Activated CD8-positive, alpha-beta memory T cell treated with anti-CD3 and anti-CD28 coated beads for 4 hours (primary cell): Measurements from ENCODE around the gene ZSCAN16.
"Not testable (repeated sequence)": the region's sequence is repeated elsewhere in the genome, so short reads cannot be mapped to it uniquely, and the experiment has no call there.

ENCODE experiments used
- DNase-seq, 2 donors: peaks; one replicate each; pipeline ENCODE4 v3.0.0-alpha.2; 2020; ENCODE audit warnings: low read depth in 2 of 2

Gene ZSCAN16

DNA sequence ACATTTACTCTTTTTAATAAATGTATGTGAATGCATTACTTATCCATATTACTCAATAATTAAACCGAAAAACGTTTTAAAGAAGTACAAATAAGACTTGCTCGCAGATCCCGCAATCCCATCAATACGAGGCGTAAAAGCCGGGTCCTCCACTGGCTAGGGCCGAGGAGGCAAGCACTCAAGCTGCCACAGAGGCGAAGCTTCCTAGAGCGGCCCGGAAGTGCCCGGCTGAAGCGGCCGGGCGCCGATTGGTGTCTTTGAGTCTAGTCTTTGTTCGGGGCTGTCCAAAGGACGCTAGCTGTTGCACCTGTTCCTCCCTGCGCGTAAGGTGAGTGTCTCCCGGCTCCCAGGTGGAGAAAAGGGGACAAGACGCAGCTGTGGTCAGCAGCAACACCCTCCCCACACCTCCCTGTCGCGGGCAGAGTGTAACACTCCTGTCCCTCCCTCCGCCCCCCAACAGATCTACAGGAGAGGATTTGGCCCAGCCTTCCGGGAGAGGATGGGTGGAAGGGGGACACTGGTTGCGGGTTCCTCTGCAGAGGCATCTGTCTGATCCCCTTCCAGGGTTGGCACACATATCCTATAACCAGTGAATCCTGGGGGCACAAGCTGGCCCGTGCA, at the start of gene ZSCAN16:
Gene ZSCAN16, plus strand, starts transcription at position 260 of the 621 bp plus-strand sequence. CDS start 835 bp downstream, outside the sequence.
- peak in 1 of 2 donors; percentile 46 for DNase-seq

DNA sequence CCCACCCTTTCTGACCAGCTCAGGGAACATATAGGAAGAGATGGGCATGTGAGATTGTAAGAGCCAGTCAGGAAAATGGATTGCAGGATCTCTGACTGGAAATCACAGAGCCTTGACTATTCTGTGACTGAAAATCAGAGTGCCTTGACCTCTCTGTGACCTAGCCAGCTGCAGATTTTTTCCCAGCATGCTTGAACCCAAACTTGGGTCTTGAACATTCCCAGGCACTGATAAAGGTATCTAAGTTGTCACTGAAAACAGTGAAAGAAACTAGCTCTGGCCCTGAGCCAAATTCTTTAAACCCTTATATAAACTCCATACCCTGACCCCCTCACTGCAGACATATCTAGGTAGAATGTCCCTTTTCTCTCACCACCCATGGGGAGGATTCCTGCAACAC, 46.4 kb upstream of the ZSCAN16 start:
- DNase-seq = no peak

GRCh38 chr6:28078836-28079235, 45.6 kb upstream of the ZSCAN16 start:
- DNase-seq = no peak

GRCh38 chr6:28080381-28080630, 44.1 kb upstream of the ZSCAN16 start, which contains the start of gene ZNF165:
TSS of gene ZNF165 (plus strand) at chr6:28080568. CDS start at chr6:28085481, 4,913 bp downstream.
- DNase-seq = not testable (repeated sequence)

DNA sequence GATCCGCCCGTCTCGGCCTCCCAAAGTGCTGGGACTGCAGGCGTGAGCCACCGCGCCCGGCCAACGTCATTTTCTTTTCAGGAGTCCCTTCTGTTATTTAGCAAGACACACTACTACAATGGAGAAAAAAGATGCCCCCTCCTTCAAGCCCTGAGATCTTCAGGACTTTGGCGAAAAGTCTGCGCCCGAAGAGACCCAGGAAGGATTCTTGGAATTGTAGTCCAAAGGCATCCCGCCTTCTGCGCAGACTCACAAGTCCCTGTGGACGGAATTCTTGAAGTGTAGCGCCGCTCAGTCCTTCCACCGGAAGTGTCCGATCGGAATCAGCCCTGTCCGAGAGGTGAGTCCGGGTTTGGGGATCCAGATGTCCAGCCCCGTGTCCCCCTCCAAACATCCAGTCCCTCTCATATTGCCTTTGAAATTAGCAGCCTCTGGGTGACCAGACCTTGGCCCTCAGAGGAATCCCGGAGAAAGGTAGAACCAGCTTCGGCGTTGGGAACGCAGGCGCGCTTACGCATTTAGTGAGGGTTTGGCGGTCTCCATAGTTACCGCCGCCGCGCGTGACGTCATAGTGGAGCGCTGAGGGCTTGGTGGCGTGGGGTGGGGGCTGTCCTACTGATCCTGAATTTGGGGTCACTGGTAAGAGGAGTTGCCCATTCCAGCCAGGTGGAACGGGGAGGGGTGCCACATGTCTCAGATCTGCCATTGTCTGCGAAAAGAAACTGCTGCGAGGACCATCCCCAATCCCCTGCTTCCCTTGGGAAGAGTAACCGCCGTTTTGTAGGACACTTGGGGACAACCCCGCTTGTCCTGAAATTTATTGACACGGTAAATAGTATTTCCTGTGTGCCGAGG, 43.6 kb upstream of the ZSCAN16 start:
- peak; percentile 78 to 85 for DNase-seq

GRCh38 chr6:28081486-28081751, 43.0 kb upstream of the ZSCAN16 start:
- DNase-seq = peak in 1 of 2 donors; percentile 14

DNA sequence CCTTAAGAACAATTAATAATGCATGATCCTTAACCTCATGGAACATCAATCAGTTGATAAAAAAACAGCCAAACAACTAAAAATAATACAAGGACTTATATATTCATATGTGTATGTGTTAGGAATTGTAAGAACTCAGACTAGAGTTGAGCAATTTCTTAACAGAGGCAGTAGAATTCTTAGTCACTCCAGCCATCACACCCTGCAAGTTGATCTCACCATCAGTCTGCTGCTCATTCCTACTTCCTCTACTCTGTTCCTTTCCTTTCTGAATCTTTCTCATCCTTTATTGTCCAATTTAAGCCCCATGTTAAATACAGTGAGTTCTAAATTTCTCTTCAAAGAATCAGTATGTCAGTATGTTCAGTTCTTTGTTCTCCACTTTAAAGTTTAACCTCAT, 41.5 kb upstream of the ZSCAN16 start:
- no peak for DNase-seq

DNA sequence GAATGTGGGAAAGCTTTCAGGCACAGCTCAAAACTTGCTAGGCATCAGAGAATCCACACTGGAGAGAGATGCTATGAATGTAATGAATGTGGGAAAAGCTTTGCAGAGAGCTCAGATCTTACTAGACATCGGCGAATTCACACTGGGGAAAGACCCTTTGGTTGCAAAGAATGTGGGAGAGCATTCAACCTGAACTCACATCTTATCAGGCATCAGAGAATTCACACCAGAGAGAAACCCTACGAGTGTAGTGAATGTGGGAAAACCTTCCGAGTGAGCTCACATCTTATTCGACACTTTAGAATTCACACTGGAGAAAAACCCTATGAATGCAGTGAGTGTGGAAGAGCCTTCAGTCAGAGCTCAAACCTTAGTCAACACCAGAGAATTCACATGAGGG, 35.4 kb upstream of the ZSCAN16 start:
- DNase-seq = no peak

DNA sequence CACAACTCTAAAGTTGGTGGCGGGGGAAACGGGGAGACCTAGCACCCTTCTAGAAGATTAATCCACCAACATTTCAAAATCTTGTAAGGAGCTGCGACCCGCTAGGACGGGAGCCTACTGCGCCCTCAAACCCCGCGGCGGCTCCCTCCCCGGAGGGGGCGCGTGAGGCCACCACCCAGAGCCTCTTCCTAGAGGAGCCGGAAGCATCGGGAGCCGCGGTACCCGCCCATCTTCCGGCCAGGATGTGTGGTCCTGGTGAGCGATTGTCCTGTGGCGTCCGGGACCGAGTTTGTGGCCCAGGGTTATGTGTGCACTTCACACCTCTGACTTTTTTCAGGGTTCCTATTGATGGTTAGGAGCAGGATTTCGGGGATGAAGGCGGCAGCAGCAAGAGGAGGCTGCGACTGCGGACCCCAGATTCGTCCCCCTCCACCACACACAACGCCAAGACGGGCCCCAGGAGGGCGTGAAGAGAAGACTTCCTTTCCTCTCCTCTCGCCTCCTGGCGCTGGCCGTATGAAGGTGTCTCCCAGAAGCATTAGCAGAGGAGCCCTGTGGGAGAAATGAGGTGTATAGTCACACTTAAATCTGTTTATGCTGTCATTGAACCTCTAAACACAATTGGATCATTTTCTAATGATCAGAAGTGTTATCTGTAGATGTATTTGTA, 33.4 kb upstream of the ZSCAN16 start:
- no peak for DNase-seq

DNA sequence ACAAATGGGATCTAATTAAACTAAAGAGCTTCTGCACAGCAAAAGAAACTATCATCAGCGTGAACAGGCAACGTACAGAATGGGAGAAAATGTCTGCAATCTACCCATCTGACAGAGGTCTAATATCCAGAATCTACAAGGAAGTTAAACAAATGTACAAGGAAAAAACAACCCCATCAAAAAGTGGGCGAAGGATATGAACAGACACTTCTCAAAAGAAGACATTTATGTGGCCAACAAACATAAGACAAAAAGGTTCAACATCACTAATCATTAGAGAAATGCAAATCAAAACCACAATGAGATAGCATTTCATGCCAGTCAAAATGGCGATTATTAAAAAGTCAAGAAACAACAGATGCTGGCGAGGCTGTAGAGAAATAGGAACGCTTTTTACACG, 22.2 kb upstream of the ZSCAN16 start:
- DNase-seq = not testable (repeated sequence)

GRCh38 chr6:28102699-28103098, 21.7 kb upstream of the ZSCAN16 start:
- DNase-seq = not testable (repeated sequence)

DNA sequence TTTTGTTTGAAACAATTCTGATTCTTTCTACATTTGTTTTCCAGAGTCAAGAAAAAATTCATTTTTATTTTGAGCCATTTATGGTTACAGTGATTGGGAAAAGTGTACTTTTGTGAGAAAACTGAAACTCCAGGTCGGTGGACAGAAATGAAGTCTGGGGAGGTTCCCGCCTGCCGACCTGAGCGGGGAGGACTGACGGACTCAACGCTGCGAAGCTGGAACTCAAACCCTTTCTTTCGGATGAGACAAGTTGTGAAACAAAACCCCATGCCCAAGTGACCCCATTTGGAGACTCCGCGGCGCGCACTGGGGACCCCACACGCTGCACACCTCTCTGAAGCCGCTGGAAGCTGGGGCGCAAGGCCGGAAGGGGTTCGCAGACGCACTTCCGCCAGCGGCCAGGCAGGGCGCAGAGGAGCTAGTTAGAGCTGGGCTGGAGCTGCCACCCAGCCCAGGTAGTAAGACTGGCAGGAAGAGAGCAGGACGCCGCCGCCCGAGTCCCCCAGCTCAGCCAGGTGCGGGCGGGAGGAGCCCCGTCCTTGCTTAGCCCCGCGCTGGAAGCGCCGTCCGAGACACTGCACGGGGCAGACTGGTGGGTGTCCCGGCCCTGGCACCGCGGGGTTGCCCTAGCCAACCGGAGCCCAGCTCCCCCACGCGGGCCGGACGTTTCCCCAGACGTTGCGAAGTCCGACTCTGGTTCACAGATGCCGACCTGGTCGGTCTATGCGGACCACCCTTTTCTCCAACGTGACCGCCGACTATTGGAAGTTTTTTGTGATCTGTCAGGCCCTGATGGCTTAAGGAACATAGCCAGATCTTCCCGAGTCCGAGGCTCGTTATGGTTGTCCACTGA, 19.8 kb upstream of the ZSCAN16 start:
- DNase-seq = peak; percentile 60 to 71

GRCh38 chr6:28105245-28105639, 19.2 kb upstream of the ZSCAN16 start:
- no peak for DNase-seq

GRCh38 chr6:28107506-28107905, 16.9 kb upstream of the ZSCAN16 start:
- DNase-seq = no peak

DNA sequence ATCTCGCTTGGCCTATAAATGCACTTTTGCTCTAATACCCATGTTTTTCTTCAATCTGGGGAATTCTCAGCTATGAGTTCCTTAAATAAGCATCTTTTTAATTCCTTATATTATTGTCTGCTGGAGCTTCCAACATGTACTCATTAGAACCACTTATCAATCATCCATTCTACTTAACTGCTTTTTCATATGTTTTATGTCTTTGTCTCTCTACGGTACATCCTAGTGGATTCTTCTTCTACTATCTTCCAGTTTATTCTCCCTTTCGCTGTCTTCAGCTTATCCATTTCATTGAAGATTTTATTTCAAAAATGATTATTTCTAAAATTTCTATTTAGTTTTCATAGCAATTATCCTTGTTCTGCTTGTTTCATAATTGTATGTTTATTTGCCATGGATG, 12.4 kb upstream of the ZSCAN16 start:
- no peak for DNase-seq

GRCh38 chr6:28115799-28116198, 8.6 kb upstream of the ZSCAN16 start:
- no peak for DNase-seq

DNA sequence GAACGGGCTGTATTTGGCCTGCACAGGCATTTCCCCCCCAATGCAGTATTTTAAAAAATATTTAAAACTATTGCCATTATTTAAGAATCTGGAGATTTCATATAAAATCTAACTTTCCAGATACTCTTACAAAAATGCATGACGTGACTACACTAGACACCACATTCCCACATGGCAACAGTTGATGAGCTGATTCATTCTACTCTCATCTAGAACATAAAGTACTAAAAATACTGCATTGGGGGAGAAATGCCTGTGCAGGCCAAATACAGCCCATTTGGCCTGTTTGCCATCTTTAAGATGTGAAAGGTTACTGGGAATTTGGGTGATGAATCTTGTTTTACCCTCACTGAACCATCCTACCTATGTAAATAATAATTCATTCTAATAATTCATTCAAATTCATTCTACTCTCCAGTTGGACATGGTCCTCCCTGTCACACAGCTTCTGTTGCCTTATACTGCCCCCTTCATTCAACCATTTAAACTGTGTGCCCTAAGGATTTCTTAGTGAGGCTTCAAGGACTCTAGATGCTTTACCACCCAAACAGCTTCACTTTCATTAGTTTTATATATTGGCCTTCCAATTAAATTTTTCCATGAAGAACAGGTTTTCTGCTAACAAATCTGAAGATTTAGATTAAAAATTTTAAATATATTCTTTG, 6.9 kb upstream of the ZSCAN16 start:
- no peak for DNase-seq

DNA sequence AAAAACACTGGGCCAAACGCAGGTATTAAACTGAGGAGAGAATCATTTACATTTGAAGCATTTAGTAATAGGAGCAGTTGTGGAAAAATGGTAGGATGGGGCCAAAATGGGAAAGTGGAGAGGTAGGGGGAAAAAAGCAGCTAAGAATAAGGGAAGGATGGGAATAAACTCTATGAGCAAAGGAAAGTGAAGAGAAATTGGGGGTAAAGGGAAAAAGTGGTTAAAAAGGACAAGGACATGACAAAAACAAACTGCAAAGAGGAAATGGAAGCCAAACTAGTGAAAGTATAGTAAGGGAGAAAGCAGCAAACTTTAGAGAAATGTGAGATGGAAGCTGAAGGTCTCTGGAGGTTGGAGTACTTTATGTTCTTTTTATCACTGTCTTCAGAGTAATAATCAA, 6.2 kb upstream of the ZSCAN16 start:
- no peak for DNase-seq

DNA sequence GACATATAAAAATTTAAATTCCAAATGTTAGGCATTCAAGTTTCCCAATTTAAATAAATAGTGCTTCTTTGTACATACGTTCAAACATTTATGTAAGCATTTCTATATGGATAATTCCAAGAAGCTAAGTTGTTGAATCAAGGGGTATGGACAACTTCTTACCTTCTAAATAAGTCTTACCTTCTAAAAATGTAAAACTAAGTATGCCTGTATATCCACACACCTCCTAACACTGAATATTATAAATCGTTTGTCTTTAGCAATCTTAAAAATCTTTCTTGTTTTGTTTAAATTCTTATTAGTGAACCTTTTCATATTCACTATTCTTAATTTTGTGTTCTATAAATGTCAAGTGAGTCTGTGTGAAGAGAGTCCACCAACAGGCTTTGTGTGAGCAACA, 2.5 kb upstream of the ZSCAN16 start:
- no peak for DNase-seq

DNA sequence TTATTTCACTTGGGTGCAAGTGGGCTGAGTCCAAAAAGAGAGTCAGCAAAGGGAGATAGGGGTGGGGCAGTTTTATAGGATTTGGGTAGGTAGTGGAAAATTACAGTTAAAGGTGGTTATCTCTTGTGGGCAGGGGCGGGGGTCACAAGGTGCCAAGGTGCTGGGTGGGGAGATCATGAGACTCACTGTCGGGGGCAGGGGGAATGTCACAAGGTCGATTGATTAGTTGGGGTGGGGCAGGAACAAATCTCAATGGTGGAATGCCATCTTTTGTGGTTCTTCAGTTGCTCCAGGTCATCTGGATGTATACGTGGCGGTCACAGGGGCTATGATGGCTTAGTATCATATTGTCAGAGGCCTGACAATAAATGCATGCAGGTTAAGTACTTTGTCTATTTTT, 2.1 kb upstream of the ZSCAN16 start:
- DNase-seq = not testable (repeated sequence)

- no peak for DNase-seq
Observed at GRCh38 chr6:28124971-28125353, 553 bp downstream of the ZSCAN16 start.

- no peak for DNase-seq
Observed at GRCh38 chr6:28125401-28125800, 992 bp downstream of the ZSCAN16 start.
